M059J (cell line): ENCODE measurements around the gene CD40LG. TPM values are rescaled to one million over a fixed set of nuclear protein-coding genes. Genes with fewer than 3 reads are reported as not detected.
A peak's percentile ranks its signal among the peaks of the same experiment; 100 is the strongest.

Experiments
- DNase-seq: peaks from one replicate; pipeline ENCODE4 v3.0.0-alpha.2; 2012; ENCODE audit warnings: low read depth
- total RNA-seq: library from RNA; depleted of rRNA; stranded (reverse); fragments of >200 nt; shearing (Covaris generic); gene quantifications from 2 replicates; pipeline ENCODE4 v1.2.3, GENCODE V29; 2014

The CD40LG gene
- total RNA-seq, 1 experiment from 2014 or later: not detected

- DNase-seq: no peak
These were observed 2.9 kb downstream of the CD40LG start for GRCh38 chrX:136650811-136651210.

- DNase-seq: peak; percentile 47
These were observed 5.1 kb downstream of the CD40LG start for GRCh38 chrX:136652822-136653723.

GRCh38 chrX:136656361-136656964 lies 8.5 kb downstream of the CD40LG start:
- no peak for DNase-seq

- DNase-seq: no peak
These were observed 10.2 kb downstream of the CD40LG start for GRCh38 chrX:136658151-136658550.

GRCh38 chrX:136659174-136659573 lies 11.2 kb downstream of the CD40LG start:
- no peak for DNase-seq

- DNase-seq: no peak
These were observed 12.9 kb downstream of the CD40LG start for GRCh38 chrX:136660896-136661295.

GRCh38 chrX:136662104-136662503 lies 14.1 kb downstream of the CD40LG start:
- no peak for DNase-seq

GRCh38 chrX:136662976-136663375 lies 15.0 kb downstream of the CD40LG start:
- DNase-seq: no peak

GRCh38 chrX:136665258-136665900 lies 17.4 kb downstream of the CD40LG start:
- DNase-seq: no peak

GRCh38 chrX:136666088-136666487 lies 18.1 kb downstream of the CD40LG start:
- DNase-seq: no peak

- peak; percentile 37 for DNase-seq
These were observed 19.6 kb downstream of the CD40LG start for GRCh38 chrX:136667446-136668168.

GRCh38 chrX:136671006-136671610 lies 23.1 kb downstream of the CD40LG start:
- no peak for DNase-seq

- no peak for DNase-seq
These were observed 26.5 kb downstream of the CD40LG start for GRCh38 chrX:136674270-136674985.

- DNase-seq: no peak
These were observed 31.6 kb downstream of the CD40LG start for GRCh38 chrX:136679531-136679930.

- no peak for DNase-seq
These were observed 36.2 kb downstream of the CD40LG start for GRCh38 chrX:136684120-136684519.

- no peak for DNase-seq
These were observed 39.5 kb downstream of the CD40LG start for GRCh38 chrX:136687457-136687856.

- DNase-seq: peak; percentile 11
These were observed 41.5 kb downstream of the CD40LG start for GRCh38 chrX:136689436-136689835.

- DNase-seq: peak; percentile 58
These were observed 43.3 kb downstream of the CD40LG start for GRCh38 chrX:136691028-136691809.

GRCh38 chrX:136692271-136692670 lies 44.3 kb downstream of the CD40LG start:
- peak; percentile 33 for DNase-seq
